Stomach (tissue), 4 donors: ENCODE results near the gene CAMSAP1.
"Not testable (repeated sequence)": the region's sequence is repeated elsewhere in the genome, so short reads cannot be mapped to it uniquely, and the experiment has no call there.

Source experiments
- CTCF ChIP-seq, 7 experiments: fragments of 450-650 bp in 4 of 7; fragments of 200-600 bp in 3 of 7; sonication (generic) in 3 of 7; IDR thresholded peaks; one replicate each; pipeline ENCODE4 v1.5.1; 2016 to 2019; ENCODE audit warnings: antibody characterized with exemption in 7 of 7, control low read depth in 2 of 7, mild to moderate bottlenecking in 1 of 7
- EP300 ChIP-seq: sonication (generic); formaldehyde crosslinking; IDR thresholded peaks from one replicate; pipeline ENCODE4 v1.6.1; 2017; ENCODE audit warnings: antibody characterized with exemption
- POLR2A ChIP-seq, 4 donors: fragments of 450-650 bp; IDR thresholded peaks; one replicate each; pipeline ENCODE4 v1.6.1; 2016; ENCODE audit warnings: antibody characterized with exemption in 4 of 4, control low read depth in 2 of 4, mild to moderate bottlenecking in 1 of 4, moderate library complexity in 1 of 4
- POLR2AphosphoS5 ChIP-seq, 3 donors: sonication (generic); formaldehyde crosslinking; IDR thresholded peaks; one replicate each; pipeline ENCODE4 v1.6.1; 2016; ENCODE audit warnings: antibody characterized with exemption in 3 of 3

- not testable (repeated sequence) for TF ChIP-seq CTCF (IDR thresholded peaks at IDR 0.05); POLR2A (IDR thresholded peaks at IDR 0.05); POLR2AphosphoS5 (IDR thresholded peaks at IDR 0.05); EP300
These were observed 36.3 kb upstream of the CAMSAP1 start for GRCh38 chr9:135943604-135944003.
